Endothelial cell (in vitro differentiated cells): ENCODE data around the gene MLIP. TPM values are rescaled to one million over a fixed set of nuclear protein-coding genes. Genes with fewer than 3 reads are reported as not detected.

Experiments
- DNase-seq: peaks from one replicate; pipeline ENCODE4 v3.0.0; 2021; ENCODE audit warnings: low spot score
- H3K27ac Mint-ChIP-seq: one replicate; pipeline ENCODE4 v1.8.0; 2021; ENCODE audit warnings: mixed read lengths, inconsistent platforms; ENCODE audit not compliant: unreplicated experiment
- H3K27me3 Mint-ChIP-seq: one replicate; pipeline ENCODE4 v1.8.0; 2021; ENCODE audit warnings: mild to moderate bottlenecking, moderate library complexity, mixed read lengths, inconsistent platforms; ENCODE audit not compliant: unreplicated experiment
- H3K36me3 Mint-ChIP-seq: one replicate; pipeline ENCODE4 v1.8.0; 2021; ENCODE audit warnings: mild to moderate bottlenecking, low read depth, mixed read lengths, inconsistent platforms; ENCODE audit not compliant: unreplicated experiment
- H3K4me1 Mint-ChIP-seq: one replicate; pipeline ENCODE4 v1.8.0; 2021; ENCODE audit warnings: mild to moderate bottlenecking, mixed read lengths, inconsistent platforms; ENCODE audit not compliant: unreplicated experiment
- H3K4me3 Mint-ChIP-seq: one replicate; pipeline ENCODE4 v1.8.0; 2021; ENCODE audit warnings: mild to moderate bottlenecking, mixed read lengths, inconsistent platforms; ENCODE audit not compliant: unreplicated experiment
- H3K9me3 Mint-ChIP-seq: one replicate; pipeline ENCODE4 v1.8.0; 2021; ENCODE audit warnings: mixed read lengths, inconsistent platforms; ENCODE audit not compliant: unreplicated experiment
- CTCF ChIP-seq: fragments of 200-600 bp; sonication (generic); IDR thresholded peaks from one replicate; pipeline ENCODE4 v1.5.0; 2021; ENCODE audit warnings: antibody characterized with exemption; ENCODE audit not compliant: unreplicated experiment
- total RNA-seq: library from RNA; stranded (reverse); fragmentation: NEBNext Ultra II Directional; extraction: Animal tissue kit (Norgen Biotek cat#: 25700); gene quantifications from one replicate; pipeline ENCODE4 v1.2.1, GENCODE V29; 2021; ENCODE audit not compliant: unreplicated experiment

MLIP gene
- total RNA-seq, 1 donor from 2014 or later, result not detected

- H3K9me3 Mint-ChIP-seq, result no peaks in the 10 kb centered on the region
- H3K4me3 Mint-ChIP-seq, result no peak overlapping the region
- peaks cover 2% of the 10 kb centered on the region for H3K27me3 Mint-ChIP-seq
- H3K36me3 Mint-ChIP-seq, result no peaks in the 10 kb centered on the region
- DNase-seq, result no peak
- no peak overlapping the region for H3K27ac Mint-ChIP-seq
- no peaks in the 10 kb centered on the region for H3K4me1 Mint-ChIP-seq
- no peak for TF ChIP-seq CTCF
Observed at GRCh38 chr6:54291738-54292137, 180.5 kb downstream of the MLIP start.

GRCh38 chr6:54294965-54295532 lies 183.8 kb downstream of the MLIP start:
- no peak overlapping the region for H3K4me3 Mint-ChIP-seq
- no peaks in the 10 kb centered on the region for H3K4me1 Mint-ChIP-seq
- no peak for DNase-seq
- H3K36me3 Mint-ChIP-seq, result no peaks in the 10 kb centered on the region
- H3K27me3 Mint-ChIP-seq, result peaks cover 2% of the 10 kb centered on the region
- H3K9me3 Mint-ChIP-seq, result no peaks in the 10 kb centered on the region
- H3K27ac Mint-ChIP-seq, result no peak overlapping the region
- no peak for TF ChIP-seq CTCF

GRCh38 chr6:54299542-54300269 lies 188.5 kb downstream of the MLIP start:
- Mint-ChIP-seq H3K36me3 (no peaks in the 10 kb centered on the region), H3K9me3 (no peaks in the 10 kb centered on the region), H3K27ac (no peak overlapping the region), H3K4me3 (no peak overlapping the region), H3K4me1 (no peaks in the 10 kb centered on the region), H3K27me3 (peaks cover 2% of the 10 kb centered on the region)
- DNase-seq, result no peak
- TF ChIP-seq CTCF, result no peak

GRCh38 chr6:54301770-54302169 lies 190.5 kb downstream of the MLIP start:
- Mint-ChIP-seq H3K27me3 (no peaks in the 10 kb centered on the region), H3K4me1 (no peaks in the 10 kb centered on the region), H3K9me3 (no peaks in the 10 kb centered on the region), H3K4me3 (no peak overlapping the region), H3K36me3 (no peaks in the 10 kb centered on the region), H3K27ac (no peak overlapping the region)
- TF ChIP-seq CTCF, result no peak
- DNase-seq, result no peak

- Mint-ChIP-seq H3K36me3 (no peaks in the 10 kb centered on the region), H3K4me1 (no peaks in the 10 kb centered on the region), H3K4me3 (no peak overlapping the region), H3K27me3 (no peaks in the 10 kb centered on the region), H3K9me3 (no peaks in the 10 kb centered on the region), H3K27ac (no peak overlapping the region)
- DNase-seq, result no peak
- TF ChIP-seq CTCF, result no peak
Observed at GRCh38 chr6:54307439-54307910, 196.2 kb downstream of the MLIP start.
